ENCODE results near the gene IL17RD.

- TF ChIP-seq POLR2A (IDR thresholded peaks at IDR 0.05): no peak
- no peak for TF ChIP-seq POLR2AphosphoS5 (IDR thresholded peaks at IDR 0.05)
- no peak for TF ChIP-seq CTCF (IDR thresholded peaks at IDR 0.05)
- TF ChIP-seq EP300 (IDR thresholded peaks at IDR 0.05): no peak
Measured at GRCh38 chr3:57206423-57206822, 41.3 kb upstream of the IL17RD start.
